Measurements from ENCODE around the gene TUBB1.

Gene TUBB1

GRCh38 chr20:58986968-58987517 is 32.2 kb upstream of the TUBB1 start:
- TF ChIP-seq CTCF (conservative IDR thresholded peaks at IDR 0.05; ENCODE audit: low read length) (no peak), EZH2phosphoT487 (IDR thresholded peaks at IDR 0.05; ENCODE audit: borderline replicate concordance) (no peak)
- Histone ChIP-seq H3K9ac (ENCODE audit: low read depth, low read length, poor library complexity, severe bottlenecking) (no peak overlapping the region), H3K9me3 (ENCODE audit: insufficient read depth, low read depth, low read length) (no peaks in the 10 kb centered on the region), H3K4me2 (ENCODE audit: low read depth, low read length, poor library complexity, severe bottlenecking) (no peak overlapping the region), H3K4me1 (ENCODE audit: insufficient read depth, low read length, poor library complexity, severe bottlenecking) (peaks cover 24% of the 10 kb centered on the region), H3K9me2 (replicated peaks; ENCODE audit: low read depth, low read length) (no peaks in the 10 kb centered on the region), H3K4me3 (ENCODE audit: low read length, poor library complexity, severe bottlenecking) (no peak overlapping the region), H3K79me2 (ENCODE audit: insufficient read depth, low read length) (peaks cover 46% of the 10 kb centered on the region), H3K36me3 (ENCODE audit: insufficient read depth, low read length) (peaks cover 54% of the 10 kb centered on the region; the same call in 1 of the 2 replicates), H2AFZ (ENCODE audit: low read length) (no peak overlapping the region), H3F3A (ENCODE audit: low read depth) (no peaks in the 10 kb centered on the region), H3K27me3 (ENCODE audit: insufficient read depth, low read length, poor library complexity, severe bottlenecking) (no peaks in the 10 kb centered on the region), H4K20me1 (ENCODE audit: insufficient read depth, low read length, poor library complexity, severe bottlenecking) (peaks cover 23% of the 10 kb centered on the region)

- Histone ChIP-seq H4K20me1 (ENCODE audit: insufficient read depth, low read length, poor library complexity, severe bottlenecking) (peaks cover 23% of the 10 kb centered on the region), H3K27me3 (ENCODE audit: insufficient read depth, low read length, poor library complexity, severe bottlenecking) (no peaks in the 10 kb centered on the region), H3K9me2 (replicated peaks; ENCODE audit: low read depth, low read length) (no peaks in the 10 kb centered on the region), H3K4me2 (ENCODE audit: low read depth, low read length, poor library complexity, severe bottlenecking) (no peak overlapping the region), H3K36me3 (ENCODE audit: insufficient read depth, low read length) (peaks cover 64% of the 10 kb centered on the region), H3K9me3 (ENCODE audit: insufficient read depth, low read depth, low read length) (no peaks in the 10 kb centered on the region), H2AFZ (ENCODE audit: low read length) (no peak overlapping the region), H3F3A (ENCODE audit: low read depth) (no peaks in the 10 kb centered on the region), H3K4me1 (ENCODE audit: insufficient read depth, low read length, poor library complexity, severe bottlenecking) (peaks cover 16% of the 10 kb centered on the region), H3K9ac (ENCODE audit: low read depth, low read length, poor library complexity, severe bottlenecking) (no peak overlapping the region), H3K4me3 (ENCODE audit: low read length, poor library complexity, severe bottlenecking) (no peak overlapping the region), H3K79me2 (ENCODE audit: insufficient read depth, low read length) (peaks cover 37% of the 10 kb centered on the region)
- TF ChIP-seq CTCF (conservative IDR thresholded peaks at IDR 0.05; ENCODE audit: low read length) (no peak), EZH2phosphoT487 (IDR thresholded peaks at IDR 0.05; ENCODE audit: borderline replicate concordance) (no peak)
Measured at GRCh38 chr20:58987790-58988564, 31.3 kb upstream of the TUBB1 start.

GRCh38 chr20:58988565-58988882 is 30.7 kb upstream of the TUBB1 start:
- no peak overlapping the region for H2AFZ ChIP-seq (ENCODE audit: low read length)
- TF ChIP-seq EZH2phosphoT487 (IDR thresholded peaks at IDR 0.05; ENCODE audit: borderline replicate concordance) (no peak), CTCF (conservative IDR thresholded peaks at IDR 0.05; ENCODE audit: low read length) (no peak)

More at GRCh38 chr20:58988565-58988882, 30.7 kb upstream of the TUBB1 start:
- no peak overlapping the region for H3K4me2 ChIP-seq (ENCODE audit: low read depth, low read length, poor library complexity, severe bottlenecking)
- H3K36me3 ChIP-seq (ENCODE audit: insufficient read depth, low read length) = peaks cover 69% of the 10 kb centered on the region
- no peaks in the 10 kb centered on the region for H3K27me3 ChIP-seq (ENCODE audit: insufficient read depth, low read length, poor library complexity, severe bottlenecking)
- no peak overlapping the region for H3K9ac ChIP-seq (ENCODE audit: low read depth, low read length, poor library complexity, severe bottlenecking)
- H3K79me2 ChIP-seq (ENCODE audit: insufficient read depth, low read length) = peaks cover 32% of the 10 kb centered on the region
- no peaks in the 10 kb centered on the region for H3K9me2 ChIP-seq (replicated peaks; ENCODE audit: low read depth, low read length)
- H4K20me1 ChIP-seq (ENCODE audit: insufficient read depth, low read length, poor library complexity, severe bottlenecking) = peaks cover 23% of the 10 kb centered on the region
- H3K4me3 ChIP-seq (ENCODE audit: low read length, poor library complexity, severe bottlenecking) = no peak overlapping the region
- H3K9me3 ChIP-seq (ENCODE audit: insufficient read depth, low read depth, low read length) = no peaks in the 10 kb centered on the region
- peaks cover 15% of the 10 kb centered on the region for H3K4me1 ChIP-seq (ENCODE audit: insufficient read depth, low read length, poor library complexity, severe bottlenecking)
- no peaks in the 10 kb centered on the region for H3F3A ChIP-seq (ENCODE audit: low read depth)

All from Loucy (cell line).